NCI-H2196 treated with DMSO at 0.1 percent for 48 hours (cell line): ENCODE data around the gene MYO1H.
"Not testable (repeated sequence)": the region's sequence is repeated elsewhere in the genome, so short reads cannot be mapped to it uniquely, and the experiment has no call there.

Source experiments
- DNase-seq: peaks from one replicate; lab custom pipeline; 2025; ENCODE audit not compliant: unreplicated experiment; lab: John Stamatoyannopoulos, UW

The MYO1H gene

DNA sequence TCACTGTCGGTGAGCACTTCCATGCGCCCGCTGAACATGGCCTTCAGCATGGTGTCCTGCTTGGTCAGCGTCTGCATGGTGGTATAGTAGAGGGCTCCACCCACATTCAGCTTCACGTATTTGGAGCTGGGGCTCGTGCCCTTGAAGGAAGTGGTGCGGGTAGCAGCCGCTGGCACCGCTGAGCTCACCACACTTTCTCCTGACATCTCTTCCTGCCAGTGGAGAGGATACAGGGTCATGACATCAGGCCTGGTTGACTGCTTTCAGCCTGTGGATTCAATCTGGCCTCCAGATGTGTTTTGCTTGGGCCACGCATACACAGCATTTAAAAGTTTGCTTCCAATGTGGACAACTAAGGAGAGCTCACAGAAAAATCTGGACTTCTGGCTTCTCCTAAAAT lies 121.8 kb downstream of the MYO1H start:
- DNase-seq, result no peak

DNA sequence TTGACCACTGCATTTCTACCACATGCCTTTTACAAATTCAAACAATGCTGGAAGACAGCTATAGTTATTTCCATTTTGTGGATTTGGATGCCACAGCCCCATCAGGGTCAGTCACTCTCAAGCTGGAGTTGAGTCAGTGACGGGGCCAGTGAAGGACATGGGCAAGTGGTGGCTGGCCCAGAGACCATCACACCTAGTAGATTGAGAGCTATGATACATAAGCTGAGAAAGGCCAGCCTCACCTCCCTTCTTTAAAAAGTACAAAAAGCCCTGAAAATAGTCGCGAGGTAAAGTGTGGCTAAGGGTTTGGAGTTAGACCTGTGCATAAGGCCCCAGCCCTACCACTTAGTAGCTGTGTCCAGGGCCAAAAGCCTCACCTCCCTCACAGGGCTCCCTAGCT lies 125.3 kb downstream of the MYO1H start:
- DNase-seq, result no peak

DNA sequence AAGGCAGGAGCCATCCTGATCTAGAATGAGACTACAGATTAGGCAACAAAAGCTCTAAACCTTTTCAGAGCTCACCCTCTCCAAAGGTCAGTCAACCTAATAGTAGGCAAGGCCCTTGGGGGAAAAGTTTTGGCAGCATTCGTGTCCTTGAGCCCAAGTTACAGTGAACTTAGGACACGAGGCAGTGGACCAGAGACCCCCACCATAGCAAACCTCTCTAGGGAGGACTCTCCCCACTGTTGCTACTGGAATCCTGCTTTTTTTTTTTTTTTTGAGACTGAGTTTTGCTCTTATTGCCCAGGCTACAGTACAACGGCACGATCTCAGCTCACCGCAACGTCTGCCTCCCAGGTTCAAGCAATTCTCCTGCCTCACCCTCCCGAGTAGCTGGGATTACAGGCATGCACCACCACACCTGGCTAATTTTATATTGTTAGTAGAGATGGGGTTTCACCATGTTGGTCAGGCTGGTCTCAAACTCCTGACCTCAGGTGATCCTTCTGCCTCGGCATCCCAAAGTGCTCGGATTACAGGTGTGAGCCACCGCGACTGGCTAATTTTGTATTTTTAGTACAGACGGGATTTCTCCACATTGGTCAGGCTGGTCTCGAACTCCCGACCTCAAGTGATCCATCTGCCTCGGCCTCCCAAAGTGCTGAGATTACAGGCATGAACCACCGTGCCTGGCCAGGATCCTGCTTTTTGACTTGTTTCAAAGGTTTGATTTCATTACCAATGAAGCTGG lies 126.0 kb downstream of the MYO1H start:
- DNase-seq, result not testable (repeated sequence)

DNA sequence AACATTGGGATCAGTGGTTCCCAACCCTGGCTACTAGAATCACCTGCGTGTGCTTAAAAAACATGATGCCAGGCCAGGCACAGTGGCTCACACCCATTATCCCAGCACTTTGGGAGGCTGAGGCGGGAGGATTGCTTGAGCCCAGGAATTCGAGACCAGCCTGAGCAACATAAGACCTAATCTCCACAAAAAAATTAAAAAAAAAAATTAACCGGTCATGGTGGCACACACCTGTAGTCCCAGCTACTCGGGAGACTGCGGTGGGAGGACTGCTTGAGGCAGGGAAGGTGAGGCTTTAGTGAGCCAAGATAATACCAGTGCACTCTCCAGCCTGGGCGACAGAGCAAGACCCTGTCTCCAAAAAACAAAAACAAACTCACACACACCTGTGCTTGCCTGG lies 127.4 kb downstream of the MYO1H start:
- DNase-seq, result no peak

DNA sequence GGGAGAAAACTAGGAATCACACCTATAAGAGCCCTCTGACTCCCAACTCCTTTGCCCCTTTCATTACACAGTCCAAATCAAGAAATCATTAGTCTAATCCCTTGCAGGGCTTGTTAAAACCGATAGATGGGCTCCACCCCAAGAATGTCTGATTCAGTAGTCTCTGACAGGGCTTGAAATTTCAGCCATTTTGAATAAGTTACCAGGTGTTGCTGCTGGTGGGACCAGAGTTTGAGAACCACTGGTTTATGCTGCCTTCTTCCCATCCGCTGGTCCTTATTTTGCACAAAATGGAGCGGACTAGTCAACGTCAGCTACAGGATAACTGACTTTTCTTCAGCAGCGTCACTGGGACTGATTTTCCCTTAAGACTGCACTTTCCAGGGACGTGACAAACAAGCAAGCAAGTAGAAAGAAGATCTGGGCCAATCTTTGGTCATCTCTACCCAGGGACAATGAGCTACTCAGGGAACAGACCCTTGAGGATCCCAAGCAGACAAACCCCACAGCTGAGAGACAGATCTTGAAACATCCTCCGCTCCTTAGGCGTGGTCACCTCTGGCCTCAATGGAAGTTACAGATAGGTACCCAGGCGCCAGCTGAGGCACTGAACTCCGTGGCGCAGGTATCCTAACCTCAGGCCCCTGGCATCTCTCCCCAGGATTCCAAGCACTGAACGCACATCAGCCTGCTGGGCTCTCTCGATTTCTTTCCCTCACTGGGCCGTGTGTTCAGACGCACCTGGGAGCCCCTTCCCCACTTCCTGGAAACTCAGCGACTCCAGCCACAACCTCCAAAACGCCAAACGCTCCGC lies 128.5 kb downstream of the MYO1H start:
- no peak for DNase-seq

DNA sequence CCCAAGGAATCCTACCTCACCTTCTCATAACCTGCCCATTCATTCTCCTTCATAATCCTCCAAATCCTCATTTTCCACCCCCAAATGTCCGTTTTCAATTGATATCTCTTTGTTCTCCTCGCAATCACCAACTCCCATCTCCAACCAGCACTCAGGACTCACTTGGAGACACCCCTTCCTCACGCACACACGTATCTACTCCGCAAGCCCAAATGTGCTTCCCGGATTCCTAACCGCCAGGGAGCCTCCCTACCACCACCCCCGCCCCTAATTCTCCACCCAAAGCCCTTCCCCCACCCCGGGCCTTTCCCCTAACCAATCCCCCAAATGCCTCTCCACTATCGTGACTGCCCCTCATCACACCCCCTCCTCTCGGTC lies 129.1 kb downstream of the MYO1H start:
- no peak for DNase-seq

DNA sequence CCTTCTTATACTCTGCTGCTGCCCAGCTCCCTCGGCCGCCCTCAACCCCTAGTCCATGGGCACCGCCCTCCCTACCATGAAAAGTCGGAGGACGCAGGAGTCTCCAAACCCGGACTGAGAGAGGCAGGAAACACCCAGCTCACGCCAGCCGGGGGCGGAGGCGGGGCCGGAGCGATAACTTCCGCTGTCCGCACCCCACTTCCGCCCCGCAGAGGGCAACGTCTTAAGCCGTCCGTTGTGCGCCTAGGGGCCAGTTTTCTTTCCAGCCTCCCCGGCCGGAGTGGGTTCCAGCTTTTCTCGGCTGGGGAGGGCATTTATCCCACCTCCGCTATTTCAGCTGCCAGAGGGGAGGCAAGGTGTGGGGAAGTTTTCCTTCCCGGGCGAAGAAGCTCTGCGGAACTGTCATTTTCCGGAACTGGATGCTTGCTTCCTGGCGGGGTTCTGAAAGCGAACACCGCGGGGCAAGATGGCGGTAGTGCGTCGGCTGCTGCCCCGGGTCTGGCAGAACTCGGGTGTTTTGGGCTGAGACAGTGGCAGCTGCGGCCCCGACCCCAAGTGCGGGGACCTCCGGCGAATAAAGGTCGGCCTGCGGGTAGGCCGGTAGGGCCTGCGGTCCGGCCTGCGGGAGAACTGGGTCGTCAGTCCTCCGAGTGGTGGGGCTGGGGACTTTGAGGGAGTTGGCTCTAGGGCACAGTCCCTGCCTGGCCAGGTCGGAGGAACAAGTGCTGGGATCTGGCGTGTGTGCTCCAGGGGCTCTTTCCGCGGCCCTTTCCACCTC lies 129.7 kb downstream of the MYO1H start, which contains the start of the genes KCTD10 and UBE3B:
Gene KCTD10 (minus strand): TSS at position 116 of the 778 bp plus-strand sequence. CDS start 38 bp downstream, at position 78.
Gene UBE3B (plus strand): TSS at position 450 of the 778 bp plus-strand sequence. CDS start 5,918 bp downstream, outside the sequence.
- peak; percentile 71 for DNase-seq

DNA sequence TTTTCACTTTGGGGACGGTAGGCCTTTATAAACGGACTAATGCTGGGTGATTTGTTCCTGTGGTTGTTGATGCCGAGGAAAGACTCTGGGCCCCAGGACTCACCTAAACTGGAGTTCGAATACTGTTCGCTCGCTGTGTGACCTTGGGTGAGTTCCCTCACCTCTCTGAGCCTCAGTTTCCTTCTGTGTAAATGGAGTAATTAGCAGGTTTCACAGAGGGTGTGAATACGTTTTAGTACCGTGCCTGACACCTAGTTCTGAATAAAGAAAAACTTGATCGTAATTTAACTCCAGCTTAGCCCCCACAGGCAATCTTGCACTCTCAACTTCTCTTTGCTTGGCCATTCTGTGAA lies 130.2 kb downstream of the MYO1H start:
- no peak for DNase-seq

DNA sequence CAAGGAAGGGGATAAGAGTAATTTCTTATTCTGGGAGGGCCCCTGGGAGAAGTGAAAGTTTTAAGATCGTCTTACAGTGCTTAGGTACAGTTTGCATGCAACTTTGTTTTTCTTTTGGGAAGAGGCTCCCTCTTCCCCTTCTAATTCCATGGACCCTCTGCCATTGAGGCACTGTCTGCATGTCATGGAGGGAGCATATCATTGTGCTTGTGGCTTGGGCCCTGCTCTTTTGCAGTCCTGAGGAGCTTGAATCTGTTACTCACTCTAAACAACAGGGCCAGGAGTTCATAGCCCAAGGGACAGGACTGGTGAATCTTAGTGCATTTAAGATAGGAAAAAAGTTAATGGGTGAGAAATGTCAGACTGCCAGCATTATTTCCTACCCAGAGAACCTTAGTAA lies 132.1 kb downstream of the MYO1H start:
- no peak for DNase-seq

DNA sequence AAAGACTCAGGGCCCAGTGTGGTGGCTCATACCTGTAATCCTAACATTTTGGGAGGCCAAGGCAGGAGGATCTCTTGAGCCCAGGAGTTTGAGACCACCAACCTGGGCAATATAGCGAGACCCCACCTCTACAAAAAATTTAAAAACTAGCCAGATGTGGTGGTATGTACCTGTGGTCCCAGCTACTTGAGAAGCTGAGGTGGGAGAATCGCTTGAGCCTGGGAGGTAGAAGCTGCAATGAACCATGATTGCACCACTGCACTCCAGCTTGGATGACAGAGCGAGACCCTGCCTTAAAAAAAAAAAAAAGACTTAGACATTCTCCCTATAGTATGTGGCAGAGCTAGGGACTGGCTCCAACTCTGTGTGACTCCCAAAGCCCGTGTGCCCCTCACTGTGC lies 132.7 kb downstream of the MYO1H start:
- no peak for DNase-seq

DNA sequence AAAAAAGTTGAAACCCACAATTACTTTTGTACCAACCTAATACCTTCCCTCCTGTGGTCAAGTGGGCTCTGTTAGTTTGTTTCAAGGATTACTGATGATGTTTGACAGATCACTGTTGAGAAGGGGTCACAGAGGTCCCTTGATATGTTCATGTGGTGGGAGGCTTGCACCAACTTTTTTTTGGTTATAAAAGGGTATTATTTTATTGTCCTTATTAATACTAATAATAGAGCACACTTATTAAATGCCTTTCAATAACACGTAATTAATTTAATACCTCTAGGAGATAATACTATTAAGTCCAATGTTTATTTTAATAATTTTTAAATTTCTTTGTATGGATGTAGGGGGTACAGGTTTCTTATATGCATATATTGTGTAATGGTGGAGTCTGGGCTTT lies 134.2 kb downstream of the MYO1H start:
- DNase-seq, result no peak

DNA sequence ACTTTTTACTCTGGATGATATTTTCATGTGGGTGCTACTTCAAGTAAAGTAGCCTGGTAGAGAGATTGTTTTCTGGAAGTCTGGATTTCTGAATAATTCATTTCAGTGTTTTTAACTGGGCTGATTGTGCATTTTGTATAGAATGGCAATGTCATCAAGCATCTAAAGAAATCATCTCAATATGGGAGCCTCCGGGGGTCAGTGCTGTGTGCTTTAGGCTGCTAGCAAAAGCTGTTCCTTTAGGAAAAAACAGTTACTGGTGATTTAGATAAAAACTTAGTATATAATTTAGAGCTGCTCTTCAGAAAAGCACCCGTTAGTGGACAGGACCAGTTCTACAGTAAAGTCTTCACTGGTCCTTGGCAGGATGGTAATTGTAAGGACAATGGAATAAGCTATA lies 134.8 kb downstream of the MYO1H start:
- DNase-seq, result no peak

DNA sequence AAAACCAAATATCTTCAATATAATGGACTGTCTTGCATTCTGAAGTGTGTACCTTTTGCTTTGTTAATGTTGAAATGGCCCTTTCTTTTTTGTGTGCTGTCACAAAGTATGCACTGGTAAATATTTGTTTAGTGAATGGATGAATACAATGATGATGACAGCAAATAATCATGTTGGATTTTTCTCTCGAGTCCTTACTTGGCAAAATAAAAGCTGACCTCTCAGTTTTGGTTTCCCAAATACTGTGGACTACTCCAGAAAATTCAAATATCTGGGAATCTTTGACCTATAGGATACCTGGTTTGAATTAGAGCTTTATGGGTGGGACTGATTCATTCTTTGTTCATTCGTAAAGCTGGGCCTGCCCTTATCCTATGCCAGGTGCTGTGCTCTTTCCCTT lies 135.2 kb downstream of the MYO1H start:
- no peak for DNase-seq

DNA sequence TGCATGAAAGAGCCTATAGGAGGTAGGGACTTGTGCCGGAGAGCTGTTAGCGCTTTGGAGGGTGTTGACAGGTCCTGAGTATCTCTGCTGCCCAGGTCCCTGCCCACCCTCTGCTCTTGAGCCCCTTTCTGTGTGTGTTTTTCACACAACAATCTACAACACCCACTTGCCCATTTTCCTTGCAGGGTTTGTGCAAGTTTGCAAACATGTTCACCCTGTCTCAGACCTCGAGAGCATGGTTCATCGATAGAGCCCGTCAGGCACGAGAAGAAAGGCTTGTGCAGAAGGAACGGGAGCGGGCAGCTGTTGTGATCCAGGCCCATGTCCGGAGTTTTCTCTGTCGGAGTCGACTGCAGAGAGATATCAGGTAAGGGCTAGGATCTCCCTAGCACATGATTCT lies 135.6 kb downstream of the MYO1H start:
- no peak for DNase-seq

DNA sequence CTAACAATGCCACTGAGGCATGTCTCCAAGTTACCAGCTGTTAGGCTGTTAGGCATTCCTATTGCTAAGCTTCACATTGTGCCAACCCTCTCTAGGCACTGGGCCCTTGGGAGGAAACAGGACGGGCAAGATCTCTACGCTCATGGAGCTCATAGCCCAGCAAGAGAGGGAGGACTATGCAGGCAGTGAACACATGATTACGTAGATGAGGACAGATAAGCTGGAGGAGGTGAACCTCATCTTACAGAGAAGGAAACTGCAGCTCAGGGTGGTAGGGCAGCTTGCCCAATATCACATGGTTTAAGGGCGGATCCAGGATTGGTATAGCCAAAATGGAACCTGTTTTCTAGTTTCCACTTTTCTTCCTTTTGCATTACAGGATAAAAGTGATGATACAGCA lies 137.5 kb downstream of the MYO1H start:
- DNase-seq, result no peak

DNA sequence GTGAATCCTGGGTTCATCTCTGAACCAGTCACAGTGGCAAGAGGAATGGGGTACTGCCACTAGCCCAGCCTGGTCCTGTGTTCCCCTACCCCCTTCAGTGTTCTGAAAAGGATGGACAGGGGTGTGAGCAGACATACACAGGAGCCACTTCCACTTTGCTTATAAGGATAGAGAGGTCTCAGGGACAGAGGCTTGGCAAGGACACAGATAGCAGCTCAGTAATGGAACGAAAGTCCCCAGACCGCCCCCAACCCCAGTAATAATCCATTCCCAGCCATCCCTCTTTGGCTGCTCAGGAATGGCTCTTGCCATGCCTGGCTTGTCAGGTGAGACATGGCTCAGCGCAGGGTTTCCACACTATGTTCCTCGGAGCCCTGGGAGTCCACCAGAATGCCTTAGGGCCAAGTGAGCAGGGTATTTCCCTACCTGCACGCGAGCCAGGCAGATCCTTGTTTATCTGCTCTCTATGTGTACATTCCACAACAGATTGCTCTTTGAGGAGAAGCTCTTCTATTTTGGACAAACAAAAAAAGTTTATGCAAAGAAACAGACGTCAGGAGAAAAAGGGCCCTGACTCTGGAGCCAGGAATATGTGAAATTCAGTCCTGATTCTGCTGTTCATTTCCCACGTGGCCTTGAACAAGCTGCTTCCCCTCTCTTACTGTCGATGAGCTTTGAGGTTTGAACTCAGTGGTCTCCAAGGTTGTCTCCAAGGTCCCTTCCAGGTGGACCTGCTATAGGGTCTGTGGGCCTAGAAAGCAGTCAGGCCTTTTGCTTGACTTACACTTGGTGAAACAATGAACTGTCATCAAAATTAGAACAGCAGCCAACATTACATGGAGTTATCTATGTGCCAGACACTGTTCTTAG lies 139.7 kb downstream of the MYO1H start:
- DNase-seq, result no peak

DNA sequence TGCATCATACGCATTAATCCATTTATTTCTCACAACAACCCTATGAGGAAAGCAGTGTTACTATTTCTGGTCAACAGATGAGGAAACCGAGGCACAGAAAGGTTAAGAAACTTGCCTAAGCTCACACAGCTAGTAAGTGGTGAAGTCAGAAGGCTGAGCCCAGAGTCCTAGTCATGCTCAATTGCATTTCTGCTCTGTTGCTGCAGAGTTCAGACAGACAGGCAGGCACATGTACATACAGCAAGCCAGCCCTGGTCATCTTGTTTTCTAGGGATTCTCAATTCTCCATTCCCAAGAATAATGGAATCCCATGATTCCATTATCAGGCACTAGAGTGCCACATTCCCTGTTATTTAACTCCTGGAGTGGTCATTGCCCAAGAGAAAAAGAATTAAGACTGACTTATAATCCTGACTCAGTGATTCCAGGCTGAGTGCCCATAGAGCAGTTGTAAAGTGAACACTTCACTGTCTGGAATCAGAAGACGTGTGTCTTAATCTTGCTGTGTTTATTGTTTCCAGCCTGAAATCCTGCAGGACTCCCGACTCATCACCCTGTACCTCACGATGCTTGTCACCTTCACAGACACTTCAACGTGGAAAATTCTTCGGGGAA lies 140.5 kb downstream of the MYO1H start:
- no peak for DNase-seq

DNA sequence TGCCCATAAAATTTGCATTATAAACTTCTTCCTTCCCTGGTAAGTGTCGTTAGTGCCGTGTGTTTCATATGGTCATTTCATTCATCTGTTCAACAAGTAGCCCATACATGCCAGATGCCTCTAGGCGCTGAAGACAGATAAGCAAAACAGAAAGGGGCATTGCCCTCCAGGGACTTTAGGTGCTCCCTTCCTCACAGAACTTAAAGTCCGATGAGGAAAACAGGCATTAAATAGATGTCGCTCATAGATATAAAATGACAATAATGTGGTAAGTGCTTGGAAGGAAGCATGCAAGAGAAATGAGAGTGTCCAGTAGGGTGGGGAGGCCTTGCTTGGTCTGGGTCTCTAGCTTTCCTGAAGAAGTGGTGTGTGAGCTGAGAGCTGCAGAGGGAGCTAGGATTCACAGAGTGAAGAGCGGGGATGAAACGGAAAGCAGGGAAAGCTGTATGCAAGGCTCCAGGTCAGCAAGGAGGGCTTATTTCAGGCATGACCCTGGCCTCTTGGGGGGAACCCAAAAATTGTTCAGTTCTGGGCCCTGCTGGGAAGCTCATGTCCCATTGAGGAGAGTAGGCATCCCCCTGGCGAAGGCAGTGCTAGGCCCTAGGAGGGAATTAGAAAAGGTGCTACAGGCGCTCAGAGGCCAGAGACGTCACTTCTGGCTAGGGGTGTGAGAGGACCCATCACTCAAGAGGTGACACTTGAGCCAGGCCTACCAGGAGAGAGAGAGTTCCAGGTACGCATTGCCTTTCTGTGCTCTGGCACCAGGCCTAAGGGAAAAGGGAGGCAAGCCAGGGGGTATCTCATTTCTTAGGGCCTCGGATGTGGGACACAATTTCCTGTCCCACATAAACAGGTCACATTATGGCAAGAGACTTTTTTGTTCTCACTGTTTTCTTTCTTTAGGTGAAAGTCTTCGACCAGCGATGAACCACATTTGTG lies 141.6 kb downstream of the MYO1H start:
- DNase-seq, result no peak

DNA sequence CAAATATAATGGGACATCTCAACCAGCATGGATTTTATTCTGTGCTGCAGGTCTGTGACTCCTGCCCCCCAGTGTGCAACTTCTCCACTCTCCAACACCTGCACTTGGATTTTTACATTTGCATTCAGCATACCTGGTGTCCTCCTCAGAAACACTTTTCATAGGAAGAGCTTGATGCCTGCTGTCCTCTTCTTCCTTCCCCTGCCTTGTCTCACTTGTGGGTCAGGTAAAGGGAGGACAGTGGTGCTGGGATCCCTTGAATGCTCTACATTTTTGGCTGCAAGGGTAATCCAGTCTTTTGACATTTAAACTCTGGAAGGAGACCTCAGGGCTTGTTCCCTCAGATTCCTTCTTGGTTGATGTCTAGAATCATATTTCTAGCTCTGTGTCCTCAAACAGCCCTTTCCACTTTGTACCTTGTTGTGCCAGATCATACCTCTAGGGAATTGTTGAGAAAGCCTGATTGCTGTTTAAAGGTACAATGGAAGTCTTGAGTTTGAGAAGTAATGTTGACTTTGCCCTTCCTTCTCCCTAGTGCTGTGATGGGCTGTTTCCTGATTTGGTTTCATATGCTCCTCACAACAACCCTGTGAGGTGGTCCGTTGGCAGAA lies 142.4 kb downstream of the MYO1H start:
- no peak for DNase-seq
